Neural cell (in vitro differentiated cells): ENCODE measurements around the gene CEACAM6. TPM values are rescaled to one million over a fixed set of nuclear protein-coding genes. Genes with fewer than 3 reads are reported as not detected.

Source experiments
- H2AFZ ChIP-seq: fragments of 200-600, 300-800 bp; sonication (generic), shearing (Covaris generic); 2 replicates; pipeline ENCODE4 v1.6.0; 2014; ENCODE audit warnings: low read depth, mild to moderate bottlenecking, antibody characterized with exemption, low read length, moderate library complexity
- H3F3A ChIP-seq: fragments of 200-600 bp; shearing (Covaris generic); 2 replicates; pipeline ENCODE4 v1.6.1; 2016; ENCODE audit warnings: mild to moderate bottlenecking, moderate library complexity, mixed read lengths, antibody characterized with exemption, low read length; ENCODE audit not compliant: insufficient read depth, poor library complexity, severe bottlenecking
- H3K27ac ChIP-seq: fragments of 200-600, 300-800 bp; sonication (generic), shearing (Covaris generic); 2 replicates; pipeline ENCODE4 v1.5.1; 2014; ENCODE audit warnings: mild to moderate bottlenecking, low read length, moderate library complexity
- H3K27me3 ChIP-seq: fragments of 300-800, 200-600 bp; sonication (generic), shearing (Covaris generic); 2 replicates; pipeline ENCODE4 v1.6.0; 2014; ENCODE audit warnings: mild to moderate bottlenecking, low read depth, low read length, moderate library complexity; ENCODE audit not compliant: insufficient read depth
- H3K36me3 ChIP-seq: fragments of 300-800, 200-600 bp; sonication (generic), shearing (Covaris generic); 2 replicates; pipeline ENCODE4 v1.5.1; 2014; ENCODE audit warnings: mild to moderate bottlenecking, antibody characterized with exemption, low read length, moderate library complexity; ENCODE audit not compliant: insufficient read depth
- H3K4me2 ChIP-seq: fragments of 300-800, 200-600 bp; sonication (generic), shearing (Covaris generic); 2 replicates; pipeline ENCODE4 v1.6.0; 2014; ENCODE audit warnings: mild to moderate bottlenecking, low read length
- H3K4me3 ChIP-seq: fragments of 300-800, 200-600 bp; sonication (generic), shearing (Covaris generic); 2 replicates; pipeline ENCODE4 v1.5.1; 2014; ENCODE audit warnings: mild to moderate bottlenecking, low read length, moderate library complexity
- H3K79me2 ChIP-seq: fragments of 200-600 bp; shearing (Covaris generic); replicated peaks from 2 replicates; pipeline ENCODE4 v1.6.0; 2014; ENCODE audit warnings: mild to moderate bottlenecking, low read length, moderate library complexity; ENCODE audit not compliant: insufficient read depth
- H3K9ac ChIP-seq: fragments of 300-800, 200-600 bp; sonication (generic), shearing (Covaris generic); 2 replicates; pipeline ENCODE4 v1.6.1; 2016; ENCODE audit warnings: mild to moderate bottlenecking, low read length, mixed read lengths
- H3K9me2 ChIP-seq: fragments of 200-600 bp; shearing (Covaris generic); 2 replicates; pipeline ENCODE4 v1.6.1; 2016; ENCODE audit warnings: mild to moderate bottlenecking, low read length, mixed read lengths; ENCODE audit not compliant: insufficient read depth
- H3K9me3 ChIP-seq: fragments of 200-600, 300-800 bp; sonication (generic), shearing (Covaris generic); 2 replicates; pipeline ENCODE4 v1.6.1; 2016; ENCODE audit warnings: mild to moderate bottlenecking, mixed run types, low read length, moderate library complexity, mixed read lengths
- H4K20me1 ChIP-seq: fragments of 200-600 bp; shearing (Covaris generic); 2 replicates; pipeline ENCODE4 v1.6.1; 2016; ENCODE audit warnings: mild to moderate bottlenecking, mixed run types; ENCODE audit not compliant: insufficient read depth
- CTCF ChIP-seq: fragments of 450-650 bp; IDR thresholded peaks from 2 replicates; pipeline ENCODE4 v1.5.1; 2014; ENCODE audit warnings: antibody characterized with exemption, mild to moderate bottlenecking, moderate library complexity; ENCODE audit not compliant: poor library complexity, severe bottlenecking
- EP300 ChIP-seq: fragments of 450-650 bp; conservative IDR thresholded peaks from 2 replicates; pipeline ENCODE4 v1.6.1; 2014; ENCODE audit warnings: antibody characterized with exemption, mild to moderate bottlenecking, moderate library complexity; ENCODE audit not compliant: poor library complexity, severe bottlenecking
- EZH2 ChIP-seq: fragments of 200-600, 300-800 bp; shearing (Covaris generic), sonication (generic); IDR thresholded peaks from 2 replicates; pipeline ENCODE4 v1.6.1; 2014; ENCODE audit warnings: antibody characterized with exemption, low read length, borderline replicate concordance, mild to moderate bottlenecking; ENCODE audit not compliant: insufficient read depth, poor library complexity, severe bottlenecking
- MXI1 ChIP-seq: fragments of 450-650 bp; conservative IDR thresholded peaks from 2 replicates; pipeline ENCODE4 v1.6.1; 2014; ENCODE audit warnings: antibody characterized with exemption, mild to moderate bottlenecking; ENCODE audit not compliant: poor library complexity, severe bottlenecking
- POLR2AphosphoS5 ChIP-seq: IDR thresholded peaks from 2 replicates; pipeline ENCODE4 v1.6.1; 2012
- RAD21 ChIP-seq: fragments of 450-650 bp; conservative IDR thresholded peaks from 2 replicates; pipeline ENCODE4 v1.6.1; 2014; ENCODE audit warnings: antibody characterized with exemption, mild to moderate bottlenecking, moderate library complexity
- REST ChIP-seq: IDR thresholded peaks from 2 replicates; pipeline ENCODE4 v1.6.1; 2012; ENCODE audit warnings: borderline replicate concordance
- SMC3 ChIP-seq: fragments of 450-650 bp; conservative IDR thresholded peaks from 2 replicates; pipeline ENCODE4 v1.6.1; 2014; ENCODE audit warnings: antibody characterized with exemption, mild to moderate bottlenecking, moderate library complexity; ENCODE audit not compliant: poor library complexity
- TAF1 ChIP-seq: IDR thresholded peaks from 2 replicates; pipeline ENCODE4 v1.6.1; 2012; ENCODE audit warnings: low read depth
- polyA plus RNA-seq: library from polyadenylated mRNA; depleted of rRNA; stranded (reverse); fragments of >200 nt; gene quantifications from 2 replicates; pipeline ENCODE4 v1.2.3, GENCODE V29; 2014

Gene CEACAM6
- polyA plus RNA-seq, 1 donor from 2014 or later, result not detected

- Histone ChIP-seq H3K9me3 (no peaks in the 10 kb centered on the region), H3K9ac (no peak overlapping the region), H3K9me2 (no peaks in the 10 kb centered on the region), H3K4me2 (no peak overlapping the region), H3K27ac (no peak overlapping the region), H4K20me1 (no peaks in the 10 kb centered on the region), H3K36me3 (no peaks in the 10 kb centered on the region), H2AFZ (no peak overlapping the region), H3K27me3 (no peaks in the 10 kb centered on the region), H3F3A (no peaks in the 10 kb centered on the region), H3K4me3 (no peak overlapping the region), H3K79me2 (no peaks in the 10 kb centered on the region)
- no peak for TF ChIP-seq TAF1
- TF ChIP-seq EP300, result no peak
- TF ChIP-seq SMC3, result no peak
- no peak for TF ChIP-seq RAD21
- TF ChIP-seq REST, result no peak
- no peak for TF ChIP-seq CTCF
- no peak for TF ChIP-seq EZH2
- no peak for TF ChIP-seq POLR2AphosphoS5
- TF ChIP-seq MXI1, result no peak
Observed at GRCh38 chr19:41810301-41810700, 55.0 kb downstream of the CEACAM6 start.

GRCh38 chr19:41811036-41811435, 55.7 kb downstream of the CEACAM6 start:
- Histone ChIP-seq H3F3A (no peaks in the 10 kb centered on the region), H3K79me2 (no peaks in the 10 kb centered on the region), H3K9ac (no peak overlapping the region), H4K20me1 (no peaks in the 10 kb centered on the region), H3K27ac (no peak overlapping the region), H3K36me3 (no peaks in the 10 kb centered on the region), H3K9me2 (no peaks in the 10 kb centered on the region), H3K9me3 (no peaks in the 10 kb centered on the region), H2AFZ (no peak overlapping the region), H3K4me3 (no peak overlapping the region), H3K27me3 (no peaks in the 10 kb centered on the region), H3K4me2 (no peak overlapping the region)
- TF ChIP-seq EP300 (no peak), TAF1 (no peak), REST (no peak), RAD21 (no peak), EZH2 (no peak), POLR2AphosphoS5 (no peak), SMC3 (no peak), MXI1 (no peak), CTCF (no peak)
